GM19324 (cell line): ENCODE measurements around the gene SH3BP1.
"Not testable (repeated sequence)": the region's sequence is repeated elsewhere in the genome, so short reads cannot be mapped to it uniquely, and the experiment has no call there.

Experiments used
- ATAC-seq: cut with Tn5 transposase; IDR thresholded peaks from one replicate; pipeline ENCODE4 v1.9.1; 2021; ENCODE audit warnings: mild to moderate bottlenecking, moderate library complexity; ENCODE audit not compliant: unreplicated experiment, low FRiP score

The SH3BP1 gene, protein sequence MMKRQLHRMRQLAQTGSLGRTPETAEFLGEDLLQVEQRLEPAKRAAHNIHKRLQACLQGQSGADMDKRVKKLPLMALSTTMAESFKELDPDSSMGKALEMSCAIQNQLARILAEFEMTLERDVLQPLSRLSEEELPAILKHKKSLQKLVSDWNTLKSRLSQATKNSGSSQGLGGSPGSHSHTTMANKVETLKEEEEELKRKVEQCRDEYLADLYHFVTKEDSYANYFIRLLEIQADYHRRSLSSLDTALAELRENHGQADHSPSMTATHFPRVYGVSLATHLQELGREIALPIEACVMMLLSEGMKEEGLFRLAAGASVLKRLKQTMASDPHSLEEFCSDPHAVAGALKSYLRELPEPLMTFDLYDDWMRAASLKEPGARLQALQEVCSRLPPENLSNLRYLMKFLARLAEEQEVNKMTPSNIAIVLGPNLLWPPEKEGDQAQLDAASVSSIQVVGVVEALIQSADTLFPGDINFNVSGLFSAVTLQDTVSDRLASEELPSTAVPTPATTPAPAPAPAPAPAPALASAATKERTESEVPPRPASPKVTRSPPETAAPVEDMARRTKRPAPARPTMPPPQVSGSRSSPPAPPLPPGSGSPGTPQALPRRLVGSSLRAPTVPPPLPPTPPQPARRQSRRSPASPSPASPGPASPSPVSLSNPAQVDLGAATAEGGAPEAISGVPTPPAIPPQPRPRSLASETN

GRCh38 chr22:37639070-37639760 is at the start of gene SH3BP1:
Gene SH3BP1, plus strand, starts transcription at chr22:37639669. Its CDS starts 119 bp downstream, at chr22:37639788.
- ATAC-seq: no peak

- ATAC-seq: not testable (repeated sequence)
Observed at GRCh38 chr22:37591081-37591480, 48.4 kb upstream of the SH3BP1 start.

DNA sequence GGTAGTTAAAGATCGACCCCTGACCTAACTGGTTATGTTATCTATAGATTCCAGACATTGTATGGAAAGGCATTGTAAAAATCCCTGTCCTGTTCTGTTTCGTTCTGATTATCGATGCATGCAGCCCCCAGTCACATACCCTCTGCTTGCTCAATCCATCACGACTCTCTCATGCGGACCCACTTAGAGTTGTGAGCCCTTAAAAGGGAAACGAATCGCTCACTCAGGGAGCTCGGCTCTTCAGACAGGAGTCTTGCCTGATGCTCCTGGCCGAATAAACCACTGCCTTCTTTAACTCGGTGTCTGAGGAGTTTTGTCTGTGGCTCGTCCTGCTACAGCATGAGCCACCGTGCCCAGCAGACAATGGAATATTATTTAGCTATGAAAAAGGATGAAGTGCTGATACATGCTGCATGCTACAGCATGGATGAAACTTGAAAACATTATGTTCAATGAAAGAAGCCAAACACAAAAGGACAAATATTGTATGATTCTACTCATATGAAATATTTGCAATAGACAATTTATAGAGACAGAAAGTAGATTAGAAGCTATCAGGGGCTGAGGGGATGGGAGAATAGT is 47.6 kb upstream of the SH3BP1 start:
- no peak for ATAC-seq

- no peak for ATAC-seq
Observed at GRCh38 chr22:37594237-37594636, 45.2 kb upstream of the SH3BP1 start.

DNA sequence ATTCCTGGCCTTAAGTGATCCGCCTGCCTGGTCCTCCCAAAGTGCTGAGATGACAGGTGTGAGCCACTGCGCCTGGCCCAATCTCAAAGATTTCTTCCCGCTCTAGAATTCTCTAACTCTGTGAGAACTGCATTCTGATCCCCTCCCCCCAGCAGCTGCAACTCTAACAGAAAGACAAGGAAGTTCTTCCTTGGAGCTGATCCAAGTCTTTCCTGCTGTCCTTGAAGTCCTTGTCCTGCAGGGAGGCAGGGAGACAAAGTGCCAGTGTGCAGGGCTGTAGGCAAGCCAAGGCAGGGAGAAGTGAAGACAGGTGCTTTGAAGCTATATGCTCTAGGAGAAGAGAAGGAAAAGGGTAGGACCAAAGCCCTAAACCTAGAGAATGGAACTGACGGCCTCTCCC is 40.3 kb upstream of the SH3BP1 start:
- ATAC-seq: no peak

- ATAC-seq: no peak
Observed at GRCh38 chr22:37601203-37601539, 38.3 kb upstream of the SH3BP1 start.

- no peak for ATAC-seq
Observed at GRCh38 chr22:37601540-37602442, 37.7 kb upstream of the SH3BP1 start.

DNA sequence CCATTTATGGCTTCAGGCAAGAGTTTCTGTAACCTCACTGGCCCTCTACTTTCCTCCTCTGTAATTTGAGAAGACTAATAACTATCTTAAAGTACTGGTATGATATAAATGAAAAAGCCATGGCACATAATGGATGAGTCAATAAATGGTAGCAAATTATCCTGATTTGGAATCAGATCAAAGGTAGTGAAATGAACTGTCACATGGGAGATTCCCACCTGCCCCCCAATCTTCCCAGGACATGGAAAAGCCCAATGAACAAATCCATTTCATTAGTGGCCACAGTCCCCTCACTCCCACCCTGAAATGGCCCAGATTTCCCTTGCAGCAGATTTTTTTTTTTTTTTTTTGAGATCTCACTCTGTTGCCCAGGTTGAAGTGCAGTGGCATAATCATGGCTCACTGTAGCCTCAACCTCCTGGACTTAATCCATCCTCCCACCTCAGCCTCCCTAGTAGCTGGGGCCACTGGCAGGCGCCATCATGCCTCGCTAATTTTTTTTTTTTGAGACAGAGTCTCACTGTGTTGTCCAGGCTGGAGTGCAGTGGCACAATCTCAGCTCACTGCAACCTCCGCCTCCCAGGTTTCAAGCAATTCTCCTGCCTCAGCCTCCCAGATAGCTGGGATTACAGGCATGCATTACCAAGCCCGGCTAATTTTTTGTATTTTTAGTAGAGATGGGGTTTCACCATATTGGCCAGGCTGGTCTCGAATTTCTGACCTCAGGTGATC is 36.8 kb upstream of the SH3BP1 start:
- not testable (repeated sequence) for ATAC-seq

- no peak for ATAC-seq
Observed at GRCh38 chr22:37604074-37604473, 35.4 kb upstream of the SH3BP1 start.

- no peak for ATAC-seq
Observed at GRCh38 chr22:37604875-37605274, 34.6 kb upstream of the SH3BP1 start.

- no peak for ATAC-seq
Observed at GRCh38 chr22:37607010-37607934, 32.2 kb upstream of the SH3BP1 start.

GRCh38 chr22:37607935-37608476 is 31.5 kb upstream of the SH3BP1 start:
- peak; percentile 1 for ATAC-seq

DNA sequence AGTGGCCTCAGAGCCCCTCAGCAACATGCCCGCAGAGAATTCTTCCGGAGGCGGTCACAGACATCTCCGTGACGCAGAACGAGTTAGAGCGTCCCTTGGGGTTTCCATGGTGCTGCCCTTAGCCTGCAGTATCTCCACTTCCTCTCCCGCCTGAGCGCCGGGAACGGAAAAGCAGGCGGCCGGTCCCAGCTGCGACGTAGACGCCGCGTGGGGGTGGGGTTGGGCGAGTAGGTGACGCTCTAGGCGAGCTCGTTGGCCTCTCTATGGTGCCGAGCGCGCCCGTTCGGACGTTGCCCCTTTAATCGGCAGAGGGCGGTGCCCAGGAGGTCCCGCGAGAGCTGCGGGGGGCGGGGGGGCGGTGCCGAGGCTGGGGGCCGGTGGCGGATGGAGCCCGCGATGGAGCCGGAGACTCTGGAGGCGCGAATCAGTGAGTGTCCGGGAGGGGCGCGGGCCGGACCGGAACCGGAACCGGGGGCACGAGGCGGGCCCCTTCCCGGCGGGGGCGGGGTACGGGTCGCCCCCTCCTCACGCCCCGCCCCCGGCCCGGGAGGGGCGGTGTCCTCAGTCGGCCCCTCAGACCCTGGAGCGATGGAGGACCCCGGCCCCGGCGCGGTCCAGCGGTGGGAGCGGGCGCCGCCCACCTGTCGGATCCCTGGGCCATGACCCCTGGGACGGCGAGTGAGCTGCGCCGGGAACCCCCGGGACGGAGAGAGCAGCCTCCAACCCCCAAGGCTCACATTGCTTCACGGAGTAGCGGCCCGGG is 30.8 kb upstream of the SH3BP1 start, which contains the start of gene GGA1:
Gene GGA1, plus strand, starts transcription at position 358 of the 763 bp plus-strand sequence. Its CDS starts 27 bp downstream, at position 385.
- peak; percentile 92 for ATAC-seq

GRCh38 chr22:37609240-37610152 is 30.0 kb upstream of the SH3BP1 start:
- no peak for ATAC-seq

GRCh38 chr22:37610153-37610475 is 29.4 kb upstream of the SH3BP1 start:
- not testable (repeated sequence) for ATAC-seq

- ATAC-seq: no peak
Observed at GRCh38 chr22:37610480-37611129, 28.9 kb upstream of the SH3BP1 start.
